GM23248 (cell line): ENCODE results near the gene BCAS4.

ENCODE experiments used
- EZH2 ChIP-seq: fragments of 200-600 bp; sonication (generic); IDR thresholded peaks from 2 replicates; pipeline ENCODE4 v1.6.1; 2018; ENCODE audit warnings: antibody characterized with exemption, mild to moderate bottlenecking; ENCODE audit not compliant: insufficient read depth, poor library complexity, severe bottlenecking
- EZH2phosphoT487 ChIP-seq: fragments of 200-600 bp; sonication (generic); IDR thresholded peaks from 2 replicates; pipeline ENCODE4 v1.6.1; 2018; ENCODE audit warnings: antibody characterized with exemption, moderate library complexity, mild to moderate bottlenecking, low read depth; ENCODE audit not compliant: insufficient read depth

DNA sequence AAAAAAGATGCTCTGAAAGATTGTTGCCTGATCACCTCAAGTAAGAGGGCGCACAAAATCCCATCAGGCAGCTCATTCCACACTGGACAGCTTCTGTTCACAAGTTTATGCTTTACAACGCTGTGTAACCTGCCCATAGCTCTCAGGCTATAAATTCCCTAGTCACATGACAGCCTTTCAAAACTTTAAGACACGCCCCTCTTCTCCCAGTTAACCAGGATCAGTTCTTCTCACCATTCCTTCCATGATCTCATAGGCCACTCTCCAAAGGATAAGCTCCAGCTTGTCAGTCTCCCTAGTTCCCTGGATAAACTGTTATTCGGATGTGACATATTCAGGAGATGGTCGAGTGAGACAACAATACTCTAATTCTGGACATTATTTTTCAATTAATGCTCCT is 121.4 kb downstream of the BCAS4 start:
- TF ChIP-seq EZH2, result no peak
- no peak for TF ChIP-seq EZH2phosphoT487
